HEK293 (cell line): ENCODE measurements around the gene FHL2.

Experiments
- CTCF ChIA-PET: fragments of 350-600 bp; formaldehyde crosslinking; extraction: SDS; loops from one replicate; lab custom pipeline; 2021; ENCODE audit warnings: antibody characterized with exemption; lab: Yijun Ruan, JAX
- POLR2A ChIA-PET: fragments of 300-600 bp; formaldehyde crosslinking; extraction: SDS; loops from one replicate; lab custom pipeline; 2020; ENCODE audit warnings: antibody characterized with exemption, inconsistent platforms; lab: Yijun Ruan, JAX
- H3K27ac ChIP-seq: fragments of 200-500 bp; sonication (Bioruptor generic); 2 replicates; pipeline ENCODE4 v1.5.1; 2014; ENCODE audit warnings: low read depth, low read length, control low read depth, inconsistent platforms; ENCODE audit errors: extremely low read depth
- H3K36me3 ChIP-seq, 2 experiments: fragments of 200-500 bp in 1 of 2; sonication (Bioruptor generic) in 1 of 2; 1 replicate in 1 of 2; 2 replicates in 1 of 2; pipeline ENCODE4 v1.5.1; 2014 to 2017; ENCODE audit warnings: inconsistent platforms in 2 of 2, low read length in 2 of 2; ENCODE audit not compliant: control insufficient read depth in 2 of 2, insufficient read depth in 1 of 2
- H3K4me1 ChIP-seq: fragments of 200-500 bp; sonication (Bioruptor generic); 2 replicates; pipeline ENCODE4 v1.5.1; 2014; ENCODE audit warnings: mild to moderate bottlenecking, low read length, inconsistent platforms; ENCODE audit not compliant: control insufficient read depth, insufficient read depth
- H3K4me3 ChIP-seq: 2 replicates; pipeline ENCODE4 v1.5.1; 2011; ENCODE audit warnings: low read depth, mild to moderate bottlenecking, control low read depth, low read length, moderate library complexity
- H3K9me3 ChIP-seq: fragments of 200-500 bp; sonication (Bioruptor generic); 2 replicates; pipeline ENCODE4 v1.5.1; 2014; ENCODE audit warnings: low read depth, low read length, inconsistent platforms; ENCODE audit not compliant: control insufficient read depth, insufficient read depth
- BCL11A ChIP-seq: fragments of 450-650 bp; formaldehyde crosslinking; IDR thresholded peaks from 2 replicates; pipeline ENCODE4 v1.5.1; 2016; ENCODE audit warnings: low read depth, missing biosample characterization, missing genetic modification characterization
- GLIS1 ChIP-seq: fragments of 450-650 bp; formaldehyde crosslinking; IDR thresholded peaks from 2 replicates; pipeline ENCODE4 v1.5.1; 2016; ENCODE audit warnings: missing biosample characterization, missing genetic modification characterization
- HIC1 ChIP-seq: fragments of 450-650 bp; formaldehyde crosslinking; IDR thresholded peaks from 2 replicates; pipeline ENCODE4 v1.5.1; 2016; ENCODE audit warnings: missing biosample characterization, missing genetic modification characterization
- HOXA7 ChIP-seq: sonication (generic); formaldehyde crosslinking; IDR thresholded peaks from 2 replicates; pipeline ENCODE4 v1.8.1; 2022; ENCODE audit warnings: missing genetic modification reagents, borderline replicate concordance
- KLF1 ChIP-seq: fragments of 450-650 bp; formaldehyde crosslinking; IDR thresholded peaks from 2 replicates; pipeline ENCODE4 v1.5.1; 2016; ENCODE audit warnings: missing biosample characterization, missing genetic modification characterization
- KLF8 ChIP-seq: fragments of 450-650 bp; formaldehyde crosslinking; IDR thresholded peaks from 2 replicates; pipeline ENCODE4 v1.5.1; 2016; ENCODE audit warnings: missing biosample characterization, missing genetic modification characterization
- SP3 ChIP-seq: fragments of 450-650 bp; formaldehyde crosslinking; IDR thresholded peaks from 2 replicates; pipeline ENCODE4 v1.5.1; 2016; ENCODE audit warnings: missing biosample characterization, missing genetic modification characterization
- YY2 ChIP-seq: fragments of 450-650 bp; formaldehyde crosslinking; IDR thresholded peaks from 2 replicates; pipeline ENCODE4 v1.5.1; 2016; ENCODE audit warnings: missing biosample characterization, missing genetic modification characterization
- ZFHX2 ChIP-seq: fragments of 450-650 bp; formaldehyde crosslinking; conservative IDR thresholded peaks from 2 replicates; pipeline ENCODE4 v1.5.1; 2016; ENCODE audit warnings: missing biosample characterization, missing genetic modification characterization
- ZFP37 ChIP-seq: fragments of 450-650 bp; formaldehyde crosslinking; IDR thresholded peaks from 2 replicates; pipeline ENCODE4 v1.5.1; 2016; ENCODE audit warnings: missing biosample characterization, missing genetic modification characterization
- ZFP69B ChIP-seq: fragments of 450-650 bp; formaldehyde crosslinking; IDR thresholded peaks from 2 replicates; pipeline ENCODE4 v1.5.1; 2016; ENCODE audit warnings: missing biosample characterization, missing genetic modification characterization
- ZNF223 ChIP-seq: fragments of 450-650 bp; formaldehyde crosslinking; IDR thresholded peaks from 2 replicates; pipeline ENCODE4 v1.5.1; 2016; ENCODE audit warnings: missing biosample characterization, missing genetic modification characterization
- ZNF274 ChIP-seq, 2 experiments: fragments of 200-500 bp in 1 of 2; fragments of 450-650 bp in 1 of 2; sonication (Bioruptor generic) in 1 of 2; formaldehyde crosslinking in 1 of 2; IDR thresholded peaks; 2 replicates each; pipeline versions ENCODE4 v1.5.1 to v1.6.1; 2014 to 2016; ENCODE audit warnings: borderline replicate concordance in 1 of 2, inconsistent platforms in 1 of 2, low read length in 1 of 2, missing biosample characterization in 1 of 2, missing genetic modification characterization in 1 of 2
- ZNF341 ChIP-seq: fragments of 450-650 bp; formaldehyde crosslinking; IDR thresholded peaks from 2 replicates; pipeline ENCODE4; 2016; ENCODE audit warnings: low read depth, missing biosample characterization, missing genetic modification characterization
- ZNF354C ChIP-seq: fragments of 450-650 bp; formaldehyde crosslinking; IDR thresholded peaks from 2 replicates; pipeline ENCODE4 v1.5.1; 2016; ENCODE audit warnings: missing biosample characterization, missing genetic modification characterization, low read depth, borderline replicate concordance
- ZNF48 ChIP-seq: fragments of 450-650 bp; formaldehyde crosslinking; IDR thresholded peaks from 2 replicates; pipeline ENCODE4 v1.5.1; 2016; ENCODE audit warnings: missing biosample characterization, missing genetic modification characterization
- ZNF518A ChIP-seq: fragments of 450-650 bp; formaldehyde crosslinking; conservative IDR thresholded peaks from 2 replicates; pipeline ENCODE4 v1.5.1; 2016; ENCODE audit warnings: low read depth, missing biosample characterization, missing genetic modification characterization
- ZNF610 ChIP-seq: fragments of 450-650 bp; formaldehyde crosslinking; IDR thresholded peaks from 2 replicates; pipeline ENCODE4 v1.5.1; 2016; ENCODE audit warnings: missing biosample characterization, missing genetic modification characterization, borderline replicate concordance
- ZNF785 ChIP-seq: fragments of 450-650 bp; formaldehyde crosslinking; IDR thresholded peaks from 2 replicates; pipeline ENCODE4 v1.5.1; 2016; ENCODE audit warnings: missing biosample characterization, missing genetic modification characterization
- ZNF837 ChIP-seq: fragments of 450-650 bp; formaldehyde crosslinking; IDR thresholded peaks from 2 replicates; pipeline ENCODE4 v1.5.1; 2016; ENCODE audit warnings: missing biosample characterization, missing genetic modification characterization
- TF ChIP-seq, protein P1 (sequence below): fragments of 450-650 bp; formaldehyde crosslinking; IDR thresholded peaks from 2 replicates; pipeline ENCODE4 v1.5.1; 2016; ENCODE audit warnings: missing biosample characterization, missing genetic modification characterization

FHL2 gene

GRCh38 chr2:105334211-105334610 is 64.6 kb downstream of the FHL2 start:
- ChIA-PET POLR2A (no interaction called here), CTCF (interaction anchor here (0.6 kb wide), 1 partner anchor 69 kb away, joined by 4 read pairs; no protein-coding TSS in a partner anchor)
- no peak overlapping the region for H3K27ac ChIP-seq
- peaks cover 7 to 18% of the 10 kb centered on the region in 2 experiments; a peak in 2 of 3 replicates for H3K36me3 ChIP-seq
- TF ChIP-seq ZNF785 (tag by site-specific recombination) (no peak), ZNF274 (IDR thresholded peaks at IDR 0.05; ENCODE audit: low read length) (no peak), ZNF274 (tag by site-specific recombination; IDR thresholded peaks at IDR 0.05; ENCODE audit: borderline replicate concordance) (no peak), GLIS1 (tag by site-specific recombination) (no peak), HOXA7 (CRISPR knock-in tag) (no peak), ZNF223 (tag by site-specific recombination) (no peak), ZNF518A (tag by site-specific recombination) (no peak), ZNF610 (tag by site-specific recombination) (no peak), YY2 (tag by site-specific recombination) (no peak), KLF8 (tag by site-specific recombination) (no peak)
- TF ChIP-seq, protein P1, sequence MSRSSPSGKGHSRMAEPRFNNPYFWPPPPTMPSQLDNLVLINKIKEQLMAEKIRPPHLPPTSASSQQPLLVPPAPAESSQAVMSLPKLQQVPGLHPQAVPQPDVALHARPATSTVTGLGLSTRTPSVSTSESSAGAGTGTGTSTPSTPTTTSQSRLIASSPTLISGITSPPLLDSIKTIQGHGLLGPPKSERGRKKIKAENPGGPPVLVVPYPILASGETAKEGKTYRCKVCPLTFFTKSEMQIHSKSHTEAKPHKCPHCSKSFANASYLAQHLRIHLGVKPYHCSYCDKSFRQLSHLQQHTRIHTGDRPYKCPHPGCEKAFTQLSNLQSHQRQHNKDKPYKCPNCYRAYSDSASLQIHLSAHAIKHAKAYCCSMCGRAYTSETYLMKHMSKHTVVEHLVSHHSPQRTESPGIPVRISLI (tag by site-specific recombination): no peak
- no peaks in the 10 kb centered on the region for H3K9me3 ChIP-seq
- peaks cover 5% of the 10 kb centered on the region; the same call in 1 of the 2 replicates for H3K4me1 ChIP-seq
- H3K4me3 ChIP-seq: no peak overlapping the region

- Histone ChIP-seq H3K4me3 (no peak overlapping the region), H3K4me1 (0 out of 2 replicates have a peak, but pooled peaks cover 4% of the 10 kb centered on the region), H3K27ac (peak overlapping the region; percentile 93; the same call in 1 of the 2 replicates), H3K9me3 (no peaks in the 10 kb centered on the region), H3K36me3 (peaks cover 7 to 15% of the 10 kb centered on the region in 2 experiments; a peak in 2 of 3 replicates)
- TF ChIP-seq ZNF837 (tag by site-specific recombination) (no peak), ZNF354C (tag by site-specific recombination) (no peak), ZFP37 (tag by site-specific recombination) (0 out of 2 replicates have a peak, but pooled peaks have one; percentile 24), ZFHX2 (tag by site-specific recombination) (no peak), ZNF48 (tag by site-specific recombination) (no peak), ZFP69B (tag by site-specific recombination) (no peak), BCL11A (tag by site-specific recombination) (no peak), SP3 (tag by site-specific recombination) (no peak), KLF1 (tag by site-specific recombination) (no peak), HIC1 (tag by site-specific recombination) (no peak), ZNF341 (tag by site-specific recombination) (no peak)
- TF ChIP-seq, protein P1 (tag by site-specific recombination): peak; percentile 80; the same call in 1 of the 2 replicates
- POLR2A ChIA-PET: interaction anchor here (1.0 to 1.1 kb wide), 2 partner anchors 36 to 92 kb away, joined by 3 read pairs; no protein-coding TSS in a partner anchor
- CTCF ChIA-PET: interaction anchor here (0.6 kb wide), 1 partner anchor 193 kb away, joined by 4 read pairs; no protein-coding TSS in a partner anchor
These were observed 68.0 kb downstream of the FHL2 start for GRCh38 chr2:105330681-105331375.
